T-helper 1 cell (primary cell): ENCODE results near the gene TMEM185B.
"Not testable (repeated sequence)": the region's sequence is repeated elsewhere in the genome, so short reads cannot be mapped to it uniquely, and the experiment has no call there.

ENCODE experiments used
- DNase-seq, 5 donors: peaks; one replicate each; pipeline ENCODE4 v3.0.0-alpha.2; 2012 to 2020

The TMEM185B gene

DNA sequence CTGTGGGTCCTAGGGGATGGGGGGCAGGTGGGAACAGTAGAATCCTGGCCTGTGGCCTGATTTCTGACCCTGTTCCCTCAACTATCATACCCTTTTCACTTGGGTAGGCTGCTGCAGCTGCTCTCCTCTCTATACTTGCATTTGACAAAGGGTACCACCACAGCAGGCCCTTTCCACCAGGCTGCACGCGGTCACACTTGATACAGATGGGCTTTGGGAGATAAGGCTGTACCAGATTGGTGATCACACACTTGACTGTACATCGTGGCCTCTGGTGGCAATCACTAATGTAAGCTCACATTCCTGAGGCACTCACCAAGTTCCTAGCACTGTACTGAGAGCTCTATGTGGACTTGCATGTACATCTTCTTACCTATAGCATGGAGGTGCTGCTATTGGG is 27.9 kb upstream of the TMEM185B start:
- DNase-seq: no peak

DNA sequence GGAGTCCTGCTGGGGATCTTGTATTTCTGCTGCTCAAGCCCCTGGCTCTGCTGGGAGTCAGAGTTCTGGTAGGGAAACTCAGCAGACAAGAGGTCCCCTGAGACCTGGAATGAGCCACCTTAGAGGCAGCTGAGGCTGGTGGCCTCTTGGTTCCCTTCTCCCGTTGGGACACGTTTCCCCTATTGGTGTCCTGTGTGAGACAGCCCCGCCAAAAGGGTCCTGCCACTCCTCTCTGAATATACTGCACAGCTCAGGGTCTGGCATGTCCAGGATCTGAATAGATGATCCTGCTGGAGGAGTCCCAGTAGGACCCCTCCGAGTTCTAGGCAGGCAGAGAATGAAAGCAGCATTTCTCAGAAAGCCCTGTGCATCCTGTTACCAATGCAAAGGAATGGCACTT is 27.4 kb upstream of the TMEM185B start:
- no peak for DNase-seq

DNA sequence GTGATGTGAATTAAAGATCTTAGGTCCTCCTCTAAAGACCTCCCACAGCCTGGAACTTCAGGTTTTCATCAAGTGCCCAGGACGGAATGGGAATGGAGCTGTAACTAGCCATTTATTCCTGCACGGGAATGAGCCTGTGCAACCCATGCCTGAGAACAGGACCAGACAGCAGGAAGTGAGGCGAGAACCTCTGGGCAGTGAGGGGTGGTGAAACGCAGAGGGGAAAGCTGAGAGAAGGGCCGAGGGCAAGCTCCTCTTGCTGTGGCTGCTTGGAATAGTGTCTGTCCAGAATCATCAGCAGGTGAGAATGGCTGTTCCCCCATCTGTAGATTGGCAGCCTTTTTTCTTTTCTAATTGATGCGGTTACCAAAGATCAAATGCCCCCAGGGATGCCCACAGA is 24.7 kb upstream of the TMEM185B start:
- no peak for DNase-seq

DNA sequence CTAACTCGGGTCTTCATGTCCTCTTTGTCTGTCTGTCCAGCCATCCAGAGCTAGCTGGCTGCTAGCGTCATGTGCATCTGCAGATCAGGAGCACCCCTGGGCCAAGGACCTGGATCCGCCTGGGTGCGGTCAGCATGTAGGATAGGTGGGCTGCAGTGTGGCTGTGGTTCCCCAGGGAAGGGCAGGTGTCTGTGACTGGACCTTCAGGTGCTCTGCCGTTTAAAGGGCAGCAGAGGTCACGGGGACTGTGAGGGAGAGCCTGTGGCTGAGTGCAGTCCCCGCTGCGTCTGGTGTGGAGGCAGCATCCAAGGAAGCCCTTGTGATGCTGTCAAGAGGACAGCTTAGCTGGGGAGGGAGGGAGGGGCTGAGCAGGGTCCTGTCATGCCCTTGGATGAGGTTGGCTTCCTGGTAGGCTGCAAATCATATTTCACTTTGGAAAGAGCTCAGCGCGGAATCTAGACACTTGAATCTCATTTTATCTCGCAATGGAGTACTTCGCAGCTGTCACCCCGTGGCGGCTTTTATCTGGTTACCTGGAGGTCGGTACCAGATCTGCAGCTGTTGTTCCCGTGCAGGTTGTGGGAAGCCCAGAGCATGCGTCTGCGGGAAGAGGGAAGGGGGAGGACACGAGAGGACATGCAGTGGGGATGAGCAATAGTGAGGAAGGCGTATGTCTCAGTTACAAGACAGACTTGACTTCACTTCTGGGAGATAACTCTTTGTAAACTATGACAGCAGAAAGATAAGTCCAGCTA is 23.5 kb upstream of the TMEM185B start:
- DNase-seq: no peak

DNA sequence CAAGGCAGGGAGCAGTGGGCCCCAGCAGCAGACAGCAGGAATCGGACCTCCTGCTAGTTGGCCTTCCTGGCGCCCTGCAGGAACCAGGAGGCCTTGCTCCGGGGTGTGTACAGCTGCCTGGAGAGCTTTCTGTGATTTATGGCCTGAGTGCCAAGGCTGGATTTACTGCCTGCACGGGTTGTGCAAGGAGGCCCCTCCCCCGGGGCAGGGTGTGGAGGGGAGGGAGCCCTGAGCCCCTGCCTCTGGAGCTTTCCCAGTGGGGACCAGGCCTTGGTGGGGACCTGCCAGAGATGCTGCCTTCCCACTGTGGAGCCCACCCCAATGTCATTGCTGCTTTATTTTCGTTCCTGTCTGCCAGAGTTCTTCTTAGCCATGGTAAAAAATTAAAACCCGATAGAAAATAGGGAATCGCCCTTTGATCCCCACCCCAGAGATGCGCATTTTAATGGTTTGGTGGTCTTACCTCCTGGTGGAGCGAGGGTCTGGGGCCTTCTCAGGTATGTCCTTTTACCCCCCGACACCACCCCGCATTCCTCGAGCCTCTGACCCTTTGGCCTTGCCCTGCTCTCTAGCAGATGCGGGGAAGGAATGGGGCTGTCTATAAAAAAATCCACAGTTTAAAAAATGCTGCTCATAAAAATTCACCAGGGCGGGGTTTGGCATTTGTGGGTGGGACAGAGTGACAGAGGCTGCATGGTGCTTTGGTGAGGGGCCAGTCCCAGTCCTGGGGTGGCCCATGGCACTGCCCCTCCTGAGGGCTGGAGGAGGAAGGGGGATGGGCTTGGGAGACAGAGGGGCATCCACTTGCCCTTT is 22.5 kb upstream of the TMEM185B start:
- no peak for DNase-seq

DNA sequence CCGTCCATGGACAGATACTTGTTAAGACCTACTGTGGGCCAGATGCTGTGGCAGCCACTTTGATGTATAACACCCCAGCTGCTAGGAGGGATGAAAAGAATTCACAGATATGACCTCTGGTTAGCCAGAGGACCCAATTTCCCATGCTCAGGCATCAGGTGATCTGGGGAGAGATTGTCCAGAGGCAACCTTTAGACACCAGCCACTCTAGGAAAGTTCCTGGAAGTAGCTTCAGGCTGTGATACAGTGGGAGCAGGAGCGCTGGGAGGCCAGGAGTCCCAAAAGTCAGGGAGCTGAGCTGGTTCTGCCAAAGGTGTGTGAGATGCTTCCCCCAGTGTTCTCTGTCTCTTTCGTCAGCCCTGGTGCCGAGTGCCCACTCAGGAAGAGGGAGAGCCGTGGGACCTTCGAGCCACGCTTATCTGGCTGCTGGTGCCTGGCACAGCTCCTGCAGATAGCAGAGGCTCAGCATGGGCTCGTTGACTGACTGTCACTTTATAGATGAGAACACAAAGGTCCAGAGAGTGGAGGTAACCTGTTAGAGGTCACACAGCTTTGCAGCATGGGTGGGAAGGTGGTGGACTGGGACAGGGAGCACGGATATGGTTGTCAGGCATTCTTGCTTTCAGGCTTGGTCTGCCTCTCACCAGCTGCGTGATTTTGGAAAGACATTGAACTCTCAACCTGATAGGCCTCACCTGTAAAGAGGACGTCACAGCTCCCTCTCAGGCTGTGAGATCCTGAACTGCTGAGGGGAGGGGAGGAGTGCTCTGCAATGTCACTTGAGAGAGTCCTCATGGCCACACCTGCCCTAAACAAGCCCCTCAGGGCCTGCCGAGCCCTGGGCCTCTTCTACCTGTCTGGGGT is 21.7 kb upstream of the TMEM185B start:
- DNase-seq: no peak

DNA sequence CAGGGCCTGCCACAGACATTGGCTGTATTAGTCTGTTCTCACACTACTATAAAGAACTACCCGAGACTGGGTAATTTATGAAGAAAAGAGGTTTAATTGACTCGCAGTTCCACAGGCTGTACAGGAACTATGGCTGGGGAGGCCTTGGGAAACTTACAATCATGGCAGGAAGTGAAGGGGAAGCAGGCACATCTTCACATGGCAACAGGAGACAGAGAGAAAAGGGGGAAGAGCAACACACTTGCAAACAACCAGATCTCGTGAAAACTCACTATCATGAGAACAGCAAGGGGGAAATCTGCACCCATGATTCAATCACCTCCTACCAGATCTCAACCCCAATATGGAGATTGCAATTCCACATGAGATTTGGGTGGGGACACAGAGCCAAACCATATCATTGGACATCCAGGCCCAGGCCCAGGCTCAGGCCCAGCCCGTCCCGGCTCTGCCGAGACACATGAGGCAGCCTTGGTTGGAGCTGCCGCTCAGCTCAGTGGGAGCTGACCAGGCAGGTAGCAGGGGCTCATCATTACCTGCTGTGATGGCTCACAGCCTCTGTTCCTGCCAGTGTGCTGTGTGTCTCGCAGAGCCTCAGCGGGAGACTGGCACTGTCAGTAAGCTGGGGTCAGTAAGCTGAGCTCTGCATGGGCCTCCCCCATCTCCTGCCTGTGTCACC is 20.8 kb upstream of the TMEM185B start:
- DNase-seq: no peak

DNA sequence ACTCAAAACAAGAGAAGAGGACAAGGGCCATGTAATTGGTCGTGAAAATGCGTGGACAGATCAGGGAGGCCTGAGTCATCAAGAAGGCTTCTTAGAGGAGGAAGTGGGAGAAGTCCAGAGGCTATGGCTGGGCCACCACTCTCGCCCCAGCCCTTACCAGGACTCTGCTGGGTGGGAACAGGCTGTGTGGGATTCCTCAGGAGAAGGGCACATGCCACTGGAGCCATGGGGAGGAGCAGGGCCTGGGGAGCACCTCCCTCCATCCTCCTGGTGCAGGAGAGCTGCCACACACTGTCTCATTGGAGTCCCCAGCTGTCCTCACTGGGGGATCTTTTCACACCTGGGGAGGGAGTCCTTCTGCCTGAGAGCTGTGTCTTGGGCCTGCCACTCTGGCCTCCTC is 20.0 kb upstream of the TMEM185B start:
- DNase-seq: no peak

DNA sequence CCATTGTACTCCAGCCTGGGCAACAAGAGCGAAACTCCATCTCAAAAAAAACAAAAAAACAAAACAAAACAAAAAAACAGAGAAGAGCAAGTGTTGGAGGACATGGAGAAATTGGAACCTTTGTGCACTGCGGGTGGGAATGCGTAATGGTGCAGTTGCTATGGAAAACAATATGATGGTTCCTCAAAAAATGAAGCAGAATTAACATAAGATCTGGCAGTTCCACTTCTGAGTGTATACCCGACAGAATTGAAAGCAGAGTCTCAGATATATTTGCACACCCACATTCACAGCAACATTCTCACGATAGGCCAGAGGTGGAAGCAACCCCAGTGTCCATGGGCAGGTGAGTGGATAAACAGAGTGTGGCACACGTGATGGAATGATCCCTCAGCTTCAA is 18.5 kb upstream of the TMEM185B start:
- no peak for DNase-seq

DNA sequence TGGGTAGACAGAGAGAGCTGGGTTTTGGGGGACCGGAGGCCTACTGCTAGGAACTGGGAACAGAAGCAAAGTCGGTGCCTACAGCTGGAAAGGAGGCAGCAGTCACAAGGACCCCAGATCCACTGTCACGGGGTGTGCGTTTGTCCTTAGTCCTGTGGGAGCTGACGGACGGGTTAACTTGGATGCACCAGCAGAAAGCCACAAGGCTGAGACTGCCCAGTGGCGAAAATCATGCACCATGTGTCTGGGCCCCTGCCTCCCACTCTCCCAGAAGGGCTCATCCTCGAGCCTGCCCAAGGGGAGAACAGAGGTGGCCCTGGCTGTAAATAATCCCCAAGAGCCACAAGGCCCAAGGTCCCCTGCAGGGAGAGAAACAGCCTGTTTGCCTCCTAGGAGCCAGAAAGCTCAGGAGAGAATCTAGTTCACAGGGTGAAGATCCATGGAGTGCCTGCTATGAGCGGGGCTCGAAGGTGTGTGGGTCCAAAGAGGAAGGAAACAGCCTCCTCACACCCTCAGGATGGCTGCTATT is 17.8 kb upstream of the TMEM185B start:
- DNase-seq: no peak

DNA sequence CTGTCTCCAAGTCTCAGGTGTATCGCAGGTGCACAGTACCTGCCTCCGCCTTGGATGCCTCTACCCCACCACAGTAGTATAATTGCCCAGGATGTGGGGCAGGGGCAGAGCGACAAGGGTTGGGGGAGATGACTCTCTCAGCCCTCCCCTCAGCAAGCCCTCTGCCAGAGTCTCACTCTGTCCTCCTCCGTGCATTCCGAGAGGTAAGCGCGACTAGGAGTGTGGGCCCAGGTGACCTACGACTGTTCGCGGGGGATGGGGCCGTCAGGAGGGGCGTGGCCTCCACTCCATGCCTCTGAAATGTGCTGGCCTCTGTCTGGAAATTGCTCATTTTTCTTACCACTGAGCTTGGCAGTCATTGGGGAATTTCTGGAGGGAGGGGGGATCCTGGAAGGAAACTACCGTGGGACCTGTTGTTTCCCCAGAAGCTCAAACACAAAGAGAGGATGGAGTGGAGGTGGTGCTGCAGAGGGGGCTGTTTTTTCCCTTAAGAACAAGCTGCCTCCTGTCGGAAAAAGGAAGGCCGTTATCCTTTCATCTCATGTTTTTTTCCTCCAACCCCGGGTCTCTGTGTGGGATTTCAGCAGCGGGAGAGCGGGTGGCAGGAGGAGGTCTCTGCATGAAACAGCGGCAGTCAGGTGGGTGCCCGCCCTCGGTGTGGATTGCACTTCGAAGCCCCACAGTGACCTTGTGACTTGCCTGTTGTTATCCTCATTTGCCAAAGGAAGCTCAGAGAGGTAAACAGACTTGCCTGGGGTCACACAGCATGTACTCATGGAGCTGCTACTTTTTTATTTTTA is 16.5 kb upstream of the TMEM185B start:
- no peak for DNase-seq

DNA sequence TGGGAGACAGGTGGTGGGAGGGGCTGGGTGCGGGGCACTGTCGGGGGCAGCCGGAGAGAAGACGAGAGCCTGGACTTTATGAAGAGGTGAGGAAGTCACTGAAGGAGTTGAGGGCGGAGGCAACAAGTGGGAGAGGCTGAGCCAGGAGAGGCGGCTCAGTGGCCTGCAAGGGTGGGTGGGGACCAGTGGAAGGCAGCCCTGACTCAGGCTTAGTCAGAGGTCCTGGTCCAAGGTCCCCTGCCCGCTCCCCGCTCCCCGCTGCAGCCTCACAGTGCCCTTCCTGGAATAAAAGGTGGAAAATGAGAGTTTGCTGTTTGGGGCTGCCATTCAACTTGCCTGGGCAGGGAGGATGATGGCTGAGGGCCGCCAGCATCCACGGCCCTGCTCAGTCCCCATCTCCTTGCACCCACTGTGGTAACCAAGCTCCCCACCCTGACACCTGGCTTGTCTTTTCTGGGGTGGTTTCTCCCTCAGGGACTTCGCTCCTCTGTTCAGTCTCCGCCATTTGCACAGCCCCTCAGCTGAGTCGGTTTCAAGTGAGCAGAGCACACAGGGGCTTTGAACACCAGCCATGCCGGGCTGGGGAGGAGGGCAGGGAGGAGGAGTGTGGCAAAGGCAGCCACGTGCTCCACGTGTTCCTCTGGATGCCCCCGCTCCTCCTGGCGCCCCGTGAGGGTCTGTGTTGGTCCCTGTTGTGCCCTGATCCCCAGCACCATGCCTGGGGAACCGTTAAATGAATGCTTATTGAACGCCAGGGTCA is 15.7 kb upstream of the TMEM185B start:
- no peak for DNase-seq

DNA sequence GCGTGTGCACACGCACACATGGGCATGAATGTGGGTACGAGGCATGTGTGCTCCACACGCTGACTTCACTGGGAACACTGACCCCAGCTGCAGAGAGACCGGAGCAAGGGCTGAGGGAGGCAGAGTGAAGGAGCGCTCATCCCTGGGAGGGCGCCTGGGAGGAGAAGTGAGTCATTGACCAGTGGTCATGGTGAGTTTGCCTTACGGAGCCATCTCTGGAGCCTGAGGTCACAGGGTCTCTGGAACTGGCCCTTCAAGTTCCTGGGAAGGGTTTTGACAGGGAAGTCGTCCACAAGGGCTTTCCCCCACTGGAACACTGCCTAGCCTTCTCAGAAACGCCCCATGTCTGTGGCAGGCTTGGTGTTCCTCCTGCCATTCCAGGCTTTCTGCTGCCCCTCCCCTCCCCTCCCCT is 14.3 kb upstream of the TMEM185B start:
- no peak for DNase-seq

DNA sequence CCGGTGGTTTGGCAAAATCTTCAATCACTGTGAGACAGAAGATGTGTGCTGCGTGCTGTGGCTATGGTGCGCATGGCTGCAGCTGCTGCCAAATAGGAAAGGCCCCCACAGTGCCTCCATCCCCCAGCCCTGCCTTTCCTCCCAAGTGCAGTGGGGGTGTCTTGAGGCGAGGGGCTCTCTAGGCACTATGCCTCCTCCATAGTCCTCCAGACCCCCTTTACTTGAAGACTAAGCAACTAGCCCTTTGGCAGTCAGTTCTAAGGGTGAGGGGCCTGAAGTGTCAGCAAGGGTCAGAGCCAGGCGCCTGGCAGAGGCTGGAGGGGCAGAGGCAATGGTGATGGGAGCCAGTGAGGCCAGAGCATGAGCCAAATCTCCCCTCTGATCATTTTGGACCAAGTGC is 13.6 kb upstream of the TMEM185B start:
- no peak for DNase-seq

DNA sequence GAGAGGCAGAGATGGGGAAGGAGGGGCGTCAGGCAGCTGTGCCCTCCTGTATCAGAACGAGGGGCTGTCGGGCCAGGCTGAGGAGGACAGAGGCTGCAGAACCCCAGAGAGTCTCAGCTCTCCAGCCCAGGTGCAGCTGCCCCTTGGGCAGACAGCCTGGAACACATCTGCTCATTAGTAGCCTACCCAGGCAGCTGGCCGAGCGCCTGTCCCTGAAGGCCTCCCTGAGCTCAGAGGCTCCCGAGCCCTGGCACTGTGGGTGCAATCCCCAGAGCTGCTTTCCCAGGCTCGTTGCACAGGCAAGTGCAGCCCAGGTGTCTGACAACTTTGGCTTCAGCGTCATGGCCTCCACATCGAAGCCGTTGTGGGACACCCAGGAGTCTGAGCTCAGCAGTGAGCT is 13.1 kb upstream of the TMEM185B start:
- DNase-seq: no peak

DNA sequence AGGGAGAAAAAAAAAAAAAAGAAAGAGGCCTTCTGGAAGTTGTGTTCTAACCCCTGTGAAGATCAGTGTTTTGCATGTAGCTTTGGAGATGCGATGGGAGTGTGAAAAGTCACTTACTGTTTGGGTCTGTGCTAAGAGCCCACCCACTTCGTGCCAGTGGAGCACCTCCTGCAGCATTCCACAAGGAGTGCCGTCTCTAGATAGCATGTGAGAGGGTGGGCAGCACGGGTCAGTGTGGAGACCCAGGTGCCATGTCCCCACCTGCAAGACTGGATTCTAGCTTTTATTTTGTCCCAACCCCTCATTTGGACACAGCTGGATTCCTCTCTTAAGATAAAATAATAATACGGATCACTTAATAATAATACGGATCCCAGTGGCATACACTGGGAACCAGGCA is 12.5 kb upstream of the TMEM185B start:
- no peak for DNase-seq

DNA sequence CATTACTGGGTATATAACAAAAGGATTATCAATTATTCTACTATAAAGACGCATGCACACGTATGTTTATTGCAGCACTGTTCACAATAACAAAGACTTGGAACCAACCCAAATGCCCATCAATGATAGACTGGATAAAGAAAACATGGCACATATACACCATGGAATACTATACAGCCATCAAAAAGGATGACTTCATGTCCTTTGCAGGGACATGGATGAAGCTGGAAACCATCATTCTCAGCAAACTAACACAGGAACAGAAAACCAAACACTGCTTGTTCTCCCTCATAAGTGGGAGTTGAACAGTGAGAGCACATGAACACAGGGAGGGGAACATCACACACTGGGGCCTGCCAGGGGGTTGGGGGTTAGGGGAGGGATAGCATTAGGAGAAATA is 12.0 kb upstream of the TMEM185B start:
- not testable (repeated sequence) for DNase-seq

DNA sequence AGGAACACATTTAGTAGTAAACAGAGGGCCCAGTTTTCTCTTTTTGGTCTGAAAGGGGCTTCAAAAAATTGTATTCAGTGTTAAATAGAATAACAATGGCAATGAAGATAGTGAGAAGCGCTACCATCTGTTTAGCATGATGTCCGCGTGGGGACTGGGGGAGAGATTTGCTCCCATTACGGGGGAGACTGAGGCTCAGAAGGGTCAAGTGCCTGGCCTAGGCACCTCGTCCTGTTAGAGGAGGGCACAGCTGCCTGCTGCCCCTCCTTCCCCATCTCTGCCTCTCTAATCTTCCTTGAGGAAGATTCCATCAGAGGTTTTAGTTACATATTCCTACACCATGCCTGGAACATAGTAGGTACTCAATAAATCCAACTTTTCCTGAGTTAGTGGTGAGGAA is 10.1 kb upstream of the TMEM185B start:
- no peak for DNase-seq

DNA sequence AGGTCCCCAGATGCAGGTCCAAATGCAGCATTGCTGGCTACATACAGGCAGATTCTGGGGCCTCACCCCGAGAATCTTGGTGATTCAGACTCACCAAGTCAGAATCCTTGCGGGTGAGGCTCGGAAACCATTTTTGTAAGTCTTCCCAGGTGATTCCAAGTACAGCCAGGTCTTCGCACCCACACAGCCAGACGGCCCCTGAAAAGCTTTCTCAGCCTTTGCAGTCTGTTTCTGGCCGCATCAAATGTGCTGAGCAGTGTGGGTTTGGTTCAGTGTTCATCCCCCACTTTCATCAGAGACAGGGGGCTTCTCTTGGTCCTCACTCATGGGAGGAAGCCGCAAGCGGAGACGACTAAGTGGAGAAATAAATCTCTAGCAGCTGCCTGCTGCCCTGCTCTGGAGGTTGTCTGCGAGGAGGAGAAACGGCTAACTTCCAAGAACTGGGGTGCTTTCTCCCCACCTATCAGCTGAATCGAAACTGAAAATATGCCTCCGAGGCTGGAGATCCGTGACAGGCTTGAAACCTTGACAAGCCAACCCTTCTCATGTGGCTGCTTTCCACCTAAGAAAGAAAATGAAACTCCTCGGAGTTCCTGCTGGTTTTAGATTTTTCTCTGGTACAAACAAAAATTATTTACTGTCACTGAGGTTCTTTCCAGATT is 8.9 kb upstream of the TMEM185B start:
- peak in 4 of 5 donors; percentile 46 to 95 (median 54) for DNase-seq

DNA sequence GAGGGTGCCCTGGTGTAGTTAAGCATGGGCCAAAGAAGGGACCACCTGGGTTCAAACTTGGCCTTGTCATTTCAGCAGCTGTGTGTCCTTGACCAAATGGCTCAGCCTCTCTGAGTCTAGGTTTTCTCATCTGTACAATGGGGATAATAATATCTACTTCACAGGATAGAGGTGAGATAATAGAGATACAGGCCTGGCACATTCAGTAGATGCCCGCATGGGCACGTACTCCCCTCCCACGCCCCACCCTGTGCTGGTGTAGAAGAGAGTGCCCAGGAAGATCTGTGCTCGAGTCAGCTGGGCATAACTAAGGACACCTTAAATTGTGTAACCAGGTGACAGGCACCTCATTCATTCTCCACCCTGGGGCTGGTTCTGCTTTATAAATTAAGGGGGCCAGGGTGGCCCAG is 8.4 kb upstream of the TMEM185B start:
- DNase-seq: no peak
